GM21423 (cell line): Measurements from ENCODE around the gene CTTNBP2NL.

Experiments
- ATAC-seq: cut with Tn5 transposase; IDR thresholded peaks from one replicate; pipeline ENCODE4 v1.9.1; 2021; ENCODE audit warnings: mild to moderate bottlenecking, moderate library complexity; ENCODE audit not compliant: unreplicated experiment

Gene CTTNBP2NL

DNA sequence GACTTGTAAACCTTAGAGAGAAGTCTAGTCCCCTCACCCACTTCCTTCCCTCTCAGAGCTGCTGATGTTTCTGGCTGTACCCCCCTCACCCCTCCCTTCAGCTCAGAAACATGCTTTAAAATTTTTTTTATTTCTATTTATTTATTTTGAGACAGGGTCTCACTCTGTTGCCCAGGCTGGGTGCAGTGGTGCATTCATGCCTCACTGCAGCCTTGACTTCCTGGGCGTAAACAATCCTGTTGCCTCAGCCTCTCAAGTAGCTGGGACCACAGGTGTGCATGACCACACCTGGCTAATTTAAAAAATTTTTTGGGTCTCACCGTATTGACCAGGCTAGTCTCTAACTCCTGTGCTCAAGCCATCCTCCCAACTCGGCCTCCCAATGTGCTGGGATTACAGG lies 109.9 kb downstream of the CTTNBP2NL start:
- ATAC-seq = no peak

DNA sequence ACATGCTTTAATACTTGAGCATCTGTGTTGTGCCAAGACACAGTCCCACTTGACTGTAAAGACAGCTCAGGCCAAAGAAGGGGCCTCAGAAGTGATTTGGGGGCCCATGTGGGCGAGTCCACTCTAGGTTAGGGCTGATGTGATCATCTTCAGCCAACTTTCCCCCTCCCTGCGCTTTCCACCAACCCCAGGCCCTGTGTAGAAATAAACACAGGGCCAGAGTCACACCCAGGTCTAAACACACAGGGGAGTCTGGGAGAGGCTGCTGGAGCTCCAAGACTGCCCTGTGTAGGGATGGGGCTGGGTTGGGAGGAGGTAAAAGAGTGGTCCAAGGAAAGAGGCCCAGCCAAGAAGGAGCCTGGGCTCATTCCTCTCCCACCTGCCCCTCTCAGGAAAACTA lies 110.3 kb downstream of the CTTNBP2NL start:
- no peak for ATAC-seq

DNA sequence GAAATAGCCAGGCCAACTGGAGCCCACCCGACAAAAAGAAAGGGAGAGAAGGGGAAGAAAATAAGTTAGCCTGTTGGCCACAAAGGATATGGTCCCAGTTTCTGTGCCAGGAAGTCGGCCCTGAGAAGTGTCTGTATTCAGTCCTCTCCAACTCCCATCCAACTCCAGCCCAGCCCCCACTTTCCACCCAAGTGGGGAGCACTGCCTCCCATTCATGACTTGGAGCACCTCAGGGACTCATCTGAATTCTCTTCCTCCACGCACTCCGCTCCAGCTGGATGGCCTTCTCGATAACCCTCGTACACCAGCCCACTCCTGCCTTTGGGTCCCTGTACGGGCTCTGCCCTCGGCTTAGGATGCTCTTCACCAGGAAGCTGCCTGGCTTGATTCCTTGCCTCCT lies 110.7 kb downstream of the CTTNBP2NL start:
- no peak for ATAC-seq

DNA sequence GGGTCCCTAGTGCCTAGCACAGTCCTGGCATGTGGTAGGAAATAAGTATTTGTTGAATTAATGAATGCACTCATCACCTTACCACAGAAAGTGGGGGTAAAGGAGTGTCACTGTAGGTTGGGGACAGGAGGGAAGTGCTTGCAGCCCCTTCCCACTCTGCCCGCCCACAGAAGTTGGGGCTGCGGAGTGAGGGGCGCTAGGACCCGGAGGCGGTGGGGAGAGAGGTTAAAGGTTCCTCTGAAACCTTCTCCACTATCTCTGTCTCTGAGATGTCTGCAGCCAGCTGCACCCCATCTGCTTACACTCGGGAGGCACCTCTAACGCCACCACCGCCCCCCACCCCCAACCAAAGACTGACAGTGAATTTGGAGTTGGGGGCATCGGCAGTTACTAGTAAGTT lies 111.3 kb downstream of the CTTNBP2NL start:
- no peak for ATAC-seq

DNA sequence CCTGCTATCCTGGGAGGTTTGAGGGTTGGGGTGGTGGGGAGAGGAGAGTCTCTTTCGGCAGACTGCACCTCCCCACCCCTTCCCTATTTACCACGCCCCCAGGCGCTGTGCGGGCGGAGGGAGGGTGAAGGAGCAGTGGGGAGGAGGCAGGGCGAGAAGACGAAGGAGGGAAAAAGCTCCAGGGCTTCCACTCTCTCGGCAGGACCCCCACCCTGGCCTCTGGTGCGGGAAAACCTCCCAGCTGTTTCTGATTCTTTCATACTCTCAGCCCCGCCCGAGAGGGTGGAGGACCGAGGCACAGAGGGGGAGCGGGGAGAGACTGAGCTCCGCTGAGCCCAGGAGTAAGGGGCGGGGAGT lies 111.9 kb downstream of the CTTNBP2NL start:
- ATAC-seq = no peak

DNA sequence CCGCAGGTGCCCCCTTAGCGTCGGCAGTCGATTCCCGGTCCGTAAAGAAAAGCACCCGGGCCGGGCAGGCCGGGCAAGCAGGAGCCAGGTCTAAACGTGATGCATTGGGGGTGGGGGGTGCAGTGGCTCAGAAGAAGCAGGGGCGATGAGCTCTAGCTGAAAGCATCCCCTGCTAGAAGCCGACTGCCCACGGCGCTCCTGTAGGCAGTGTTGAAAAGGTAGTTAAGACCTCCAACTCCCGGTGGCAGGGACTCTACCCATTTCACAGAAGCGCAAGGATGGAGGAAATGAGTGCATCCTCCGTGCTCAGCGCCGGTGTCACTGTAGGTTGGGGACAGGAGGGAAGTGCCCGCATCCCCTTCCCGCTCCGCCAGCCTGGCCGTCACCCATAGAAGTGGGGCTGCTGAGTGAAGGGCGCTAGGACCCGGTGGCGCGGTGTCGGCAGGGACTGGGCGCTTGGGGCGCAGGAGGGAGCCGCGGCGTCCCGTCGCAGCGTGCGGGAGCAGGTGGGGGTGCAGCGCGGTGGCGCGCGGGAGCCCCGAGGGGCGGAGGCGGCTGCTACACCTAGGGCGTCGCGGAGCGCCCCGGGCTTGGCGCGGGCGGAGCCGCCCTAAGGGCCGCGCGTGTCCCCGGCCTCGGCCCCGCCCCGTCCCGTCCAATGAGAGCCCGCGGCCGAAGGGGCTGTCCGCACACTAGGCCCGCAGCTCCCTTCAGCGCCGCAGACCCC lies 112.4 kb downstream of the CTTNBP2NL start, which contains the start of gene WNT2B:
WNT2B (plus strand) TSS at position 688 of the 727 bp plus-strand sequence. CDS start 298 bp downstream, outside the sequence.
- peak; percentile 51 for ATAC-seq

DNA sequence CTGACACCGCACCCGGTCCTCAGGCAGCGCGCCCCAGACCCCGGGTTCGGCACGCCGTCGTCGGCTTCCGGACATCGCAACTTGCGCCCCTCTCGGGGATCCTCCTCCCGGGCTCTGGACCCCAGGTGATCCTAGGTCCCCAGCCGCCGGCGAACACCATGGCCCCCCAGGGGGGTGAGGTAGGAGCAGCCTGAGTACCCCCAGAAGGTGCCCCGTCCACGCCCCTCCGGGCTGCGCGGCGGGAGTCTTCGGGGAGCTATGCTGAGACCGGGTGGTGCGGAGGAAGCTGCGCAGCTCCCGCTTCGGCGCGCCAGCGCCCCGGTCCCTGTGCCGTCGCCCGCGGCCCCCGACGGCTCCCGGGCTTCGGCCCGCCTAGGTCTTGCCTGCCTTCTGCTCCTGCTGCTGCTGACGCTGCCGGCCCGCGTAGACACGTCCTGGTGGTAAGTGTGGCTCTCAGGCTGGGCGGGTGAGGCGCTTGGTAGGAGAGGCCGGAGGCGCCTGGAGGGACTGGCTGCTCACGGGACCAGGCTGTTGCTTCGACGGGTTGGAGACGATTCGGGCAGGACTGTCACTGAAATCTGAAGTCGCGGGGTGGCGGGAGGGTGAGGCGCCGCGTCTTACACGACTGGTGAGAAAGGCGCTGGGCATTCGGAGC lies 113.1 kb downstream of the CTTNBP2NL start:
- ATAC-seq = no peak

DNA sequence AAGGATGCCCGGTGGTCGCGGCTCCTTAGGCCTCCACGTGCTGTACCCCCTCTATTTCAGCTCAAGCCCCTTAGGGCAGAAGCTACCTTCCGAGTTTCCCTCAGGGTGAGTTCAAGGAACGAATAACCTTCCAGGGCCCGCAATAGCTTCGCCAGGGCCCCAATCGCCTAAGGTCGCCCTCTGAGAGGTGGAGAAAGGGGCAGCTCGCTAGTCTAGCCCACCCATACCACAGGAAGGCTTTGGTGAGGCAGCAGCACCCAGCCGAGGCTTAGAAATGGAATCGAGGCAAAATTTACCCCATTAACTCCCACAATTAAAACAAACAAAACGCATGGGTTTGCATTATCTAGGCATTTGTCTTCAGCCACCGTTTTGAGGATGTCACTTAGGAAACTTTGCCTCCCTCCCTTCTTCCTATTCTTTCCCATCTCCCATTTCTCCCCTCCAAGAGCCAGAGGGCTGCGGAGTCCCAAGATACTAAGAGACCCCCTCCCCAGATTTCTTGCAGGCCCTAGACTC lies 113.7 kb downstream of the CTTNBP2NL start:
- ATAC-seq = no peak

DNA sequence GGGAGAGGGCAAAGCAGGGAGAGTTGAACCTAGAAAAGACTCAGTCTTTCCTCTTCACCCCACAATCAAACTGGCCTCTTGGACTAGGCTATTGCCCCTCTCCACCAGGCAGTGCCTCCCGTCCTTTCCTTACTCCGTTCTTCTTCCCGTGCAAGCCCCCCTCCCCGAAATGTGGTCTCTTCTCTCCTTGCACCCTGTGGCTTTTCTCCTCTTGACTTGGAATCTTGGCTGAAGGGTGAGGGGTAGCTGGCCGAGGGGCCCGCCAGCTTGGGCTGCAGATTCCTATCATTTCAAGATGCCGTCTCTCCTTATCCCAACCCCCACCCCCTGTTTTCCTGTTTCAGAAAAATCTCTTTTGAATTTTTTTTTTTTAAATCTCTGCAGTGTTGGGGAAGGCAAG lies 114.3 kb downstream of the CTTNBP2NL start:
- ATAC-seq = no peak
